Fibroblast of skin of right biceps (primary cell): ENCODE measurements around the gene DNAI4.
A peak's percentile ranks its signal among the peaks of the same experiment; 100 is the strongest.
"Not testable (repeated sequence)": the region's sequence is repeated elsewhere in the genome, so short reads cannot be mapped to it uniquely, and the experiment has no call there.

Experiments
- DNase-seq: peaks from one replicate; pipeline ENCODE4 v3.0.0-alpha.2; 2013

DNAI4 gene

GRCh38 chr1:66824771-66825170, 99.9 kb downstream of the DNAI4 start:
- no peak for DNase-seq

- DNase-seq = no peak
Observed at GRCh38 chr1:66809736-66810326, 114.8 kb downstream of the DNAI4 start.

GRCh38 chr1:66809245-66809644, 115.4 kb downstream of the DNAI4 start:
- no peak for DNase-seq

- not testable (repeated sequence) for DNase-seq
Observed at GRCh38 chr1:66795839-66796238, 128.8 kb downstream of the DNAI4 start.

GRCh38 chr1:66791621-66792610, 132.7 kb downstream of the DNAI4 start:
- DNase-seq = no peak

- DNase-seq = no peak
Observed at GRCh38 chr1:66788231-66788939, 136.3 kb downstream of the DNAI4 start.

GRCh38 chr1:66787641-66788040, 137.0 kb downstream of the DNAI4 start:
- DNase-seq = no peak

- DNase-seq = not testable (repeated sequence)
Observed at GRCh38 chr1:66785800-66786199, 138.9 kb downstream of the DNAI4 start.

GRCh38 chr1:66779475-66780078, 145.1 kb downstream of the DNAI4 start:
- no peak for DNase-seq

- no peak for DNase-seq
Observed at GRCh38 chr1:66778969-66779368, 145.7 kb downstream of the DNAI4 start.

- DNase-seq = no peak
Observed at GRCh38 chr1:66778266-66778665, 146.4 kb downstream of the DNAI4 start.

GRCh38 chr1:66777831-66778230, 146.8 kb downstream of the DNAI4 start:
- no peak for DNase-seq

- DNase-seq = no peak
Observed at GRCh38 chr1:66775646-66776045, 149.0 kb downstream of the DNAI4 start.

GRCh38 chr1:66774438-66774837, 150.2 kb downstream of the DNAI4 start:
- DNase-seq = no peak

- DNase-seq = no peak
Observed at GRCh38 chr1:66773227-66773626, 151.4 kb downstream of the DNAI4 start.

- no peak for DNase-seq
Observed at GRCh38 chr1:66770694-66771093, 154.0 kb downstream of the DNAI4 start.

GRCh38 chr1:66770240-66770639, 154.4 kb downstream of the DNAI4 start:
- no peak for DNase-seq

GRCh38 chr1:66769512-66770229, 155.0 kb downstream of the DNAI4 start:
- no peak for DNase-seq

- DNase-seq = no peak
Observed at GRCh38 chr1:66768965-66769364, 155.7 kb downstream of the DNAI4 start.

GRCh38 chr1:66767626-66768025, 157.0 kb downstream of the DNAI4 start:
- no peak for DNase-seq

- DNase-seq = peak; percentile 48
Observed at GRCh38 chr1:66764994-66765578, 159.6 kb downstream of the DNAI4 start.
